Measurements from ENCODE around the gene TSPAN18.

DNA sequence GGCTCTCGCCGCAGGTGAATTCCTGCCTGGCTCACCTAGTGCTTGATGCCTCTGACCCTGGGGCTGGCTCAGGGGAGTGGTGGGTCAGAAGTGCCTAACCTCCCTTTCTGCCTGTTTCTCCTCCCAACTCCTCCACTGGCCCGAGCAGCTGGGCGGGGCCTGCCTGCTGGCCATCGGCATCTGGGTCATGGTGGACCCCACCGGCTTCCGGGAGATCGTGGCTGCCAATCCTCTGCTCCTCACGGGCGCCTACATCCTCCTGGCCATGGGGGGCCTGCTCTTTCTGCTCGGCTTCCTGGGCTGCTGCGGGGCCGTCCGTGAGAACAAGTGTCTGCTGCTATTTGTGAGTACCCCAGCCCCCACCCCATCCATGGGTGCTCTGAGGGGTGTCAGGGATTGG lies 182.8 kb downstream of the TSPAN18 start:
- TF ChIP-seq, protein P1, sequence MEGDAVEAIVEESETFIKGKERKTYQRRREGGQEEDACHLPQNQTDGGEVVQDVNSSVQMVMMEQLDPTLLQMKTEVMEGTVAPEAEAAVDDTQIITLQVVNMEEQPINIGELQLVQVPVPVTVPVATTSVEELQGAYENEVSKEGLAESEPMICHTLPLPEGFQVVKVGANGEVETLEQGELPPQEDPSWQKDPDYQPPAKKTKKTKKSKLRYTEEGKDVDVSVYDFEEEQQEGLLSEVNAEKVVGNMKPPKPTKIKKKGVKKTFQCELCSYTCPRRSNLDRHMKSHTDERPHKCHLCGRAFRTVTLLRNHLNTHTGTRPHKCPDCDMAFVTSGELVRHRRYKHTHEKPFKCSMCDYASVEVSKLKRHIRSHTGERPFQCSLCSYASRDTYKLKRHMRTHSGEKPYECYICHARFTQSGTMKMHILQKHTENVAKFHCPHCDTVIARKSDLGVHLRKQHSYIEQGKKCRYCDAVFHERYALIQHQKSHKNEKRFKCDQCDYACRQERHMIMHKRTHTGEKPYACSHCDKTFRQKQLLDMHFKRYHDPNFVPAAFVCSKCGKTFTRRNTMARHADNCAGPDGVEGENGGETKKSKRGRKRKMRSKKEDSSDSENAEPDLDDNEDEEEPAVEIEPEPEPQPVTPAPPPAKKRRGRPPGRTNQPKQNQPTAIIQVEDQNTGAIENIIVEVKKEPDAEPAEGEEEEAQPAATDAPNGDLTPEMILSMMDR (conservative IDR thresholded peaks at IDR 0.05; ENCODE audit: low read length), result no peak
- no peak for TF ChIP-seq EZH2phosphoT487 (IDR thresholded peaks at IDR 0.05; ENCODE audit: borderline replicate concordance)
